DMS 273 (cell line): ENCODE data around the gene C2CD4C.
A peak's percentile ranks its signal among the peaks of the same experiment; 100 is the strongest.
"Not testable (repeated sequence)": the region's sequence is repeated elsewhere in the genome, so short reads cannot be mapped to it uniquely, and the experiment has no call there.

ENCODE experiments used
- DNase-seq: peaks from one replicate; lab custom pipeline; 2025; ENCODE audit not compliant: unreplicated experiment; lab: John Stamatoyannopoulos, UW

Gene C2CD4C

DNA sequence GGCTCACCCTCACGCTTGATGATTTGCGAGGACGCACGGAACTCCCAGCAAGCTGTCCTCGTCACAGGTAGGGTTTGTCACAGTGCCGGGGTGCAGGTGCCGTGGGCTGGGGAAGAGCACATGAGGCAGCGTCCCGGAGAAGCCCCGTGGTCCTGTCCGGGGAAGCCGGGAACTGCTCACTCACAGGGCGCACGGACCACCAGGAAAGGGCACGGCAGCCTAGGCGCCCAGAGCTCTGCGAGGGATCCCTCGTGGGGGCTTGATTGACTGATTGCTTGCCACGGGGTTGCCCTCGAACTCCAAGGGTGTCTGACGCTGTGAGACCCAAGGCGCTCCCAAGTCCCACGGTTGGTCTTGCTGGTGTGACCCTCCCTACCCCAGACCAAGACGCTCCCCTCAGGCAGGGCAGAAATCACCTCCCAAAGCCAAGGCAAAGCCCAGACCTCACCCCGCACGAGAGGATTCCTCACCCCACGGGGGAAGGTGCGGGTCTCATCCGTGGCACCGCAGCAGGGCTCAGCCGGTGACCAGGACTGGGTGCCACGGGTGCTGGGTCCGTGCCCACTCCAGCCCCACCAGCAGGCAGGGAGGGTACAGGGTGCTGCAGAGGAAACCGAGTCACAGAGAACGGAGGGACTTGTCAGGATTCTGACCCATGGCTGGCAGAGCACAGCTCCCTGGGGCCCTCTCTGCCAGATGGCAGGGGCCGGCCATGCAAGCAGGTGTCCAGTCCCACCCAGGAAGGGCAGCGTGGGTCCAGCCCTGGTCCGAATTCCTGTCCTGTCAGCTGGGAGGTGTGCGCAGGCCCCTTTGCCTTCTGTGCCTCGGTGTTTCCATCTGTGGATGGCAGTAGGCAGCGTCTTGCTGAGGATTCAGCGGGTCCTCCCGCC is 7.7 kb downstream of the C2CD4C start:
- no peak for DNase-seq

DNA sequence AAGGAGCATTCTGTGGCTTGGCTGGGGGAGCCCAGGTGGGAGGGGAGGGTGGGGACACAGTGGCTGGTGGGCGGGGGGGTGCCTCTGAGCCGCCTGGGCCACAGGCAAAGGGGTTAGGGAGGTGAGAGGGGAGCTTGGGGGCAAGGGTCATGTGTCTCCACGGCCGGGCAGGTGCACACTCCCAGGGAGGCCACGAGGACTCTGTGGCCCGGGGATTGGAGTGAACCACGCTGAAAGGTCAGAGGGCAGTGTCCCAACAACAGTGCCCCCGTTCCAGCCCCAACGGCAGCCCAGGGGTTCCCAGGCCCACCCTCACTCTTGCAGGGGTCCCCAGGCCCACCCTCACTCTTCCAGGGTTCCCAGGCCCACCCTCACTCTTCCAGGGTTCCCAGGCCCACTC is 9.6 kb downstream of the C2CD4C start:
- DNase-seq: no peak

GRCh38 chr19:398719-399118 is 10.2 kb downstream of the C2CD4C start:
- no peak for DNase-seq

GRCh38 chr19:397941-398706 is 10.8 kb downstream of the C2CD4C start:
- no peak for DNase-seq

GRCh38 chr19:397321-397720 is 11.6 kb downstream of the C2CD4C start:
- DNase-seq: no peak

DNA sequence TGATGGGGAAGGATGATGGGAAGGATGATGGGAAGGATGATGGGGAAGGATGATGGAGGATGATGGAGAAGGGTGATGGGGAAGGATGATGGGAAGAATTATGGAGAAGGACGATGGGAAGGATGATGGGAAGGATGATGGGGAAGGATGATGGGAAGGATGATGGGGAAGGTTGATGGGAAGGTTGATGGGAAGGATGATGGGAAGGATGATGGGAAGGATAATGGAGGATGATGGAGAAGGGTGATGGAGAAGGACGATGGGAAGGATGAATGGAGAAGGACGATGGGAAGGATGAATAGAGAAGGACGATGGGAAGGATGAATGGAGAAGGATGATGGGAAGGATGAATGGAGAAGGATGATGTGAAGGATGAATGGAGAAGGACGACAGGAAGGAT is 13.5 kb downstream of the C2CD4C start:
- no peak for DNase-seq

DNA sequence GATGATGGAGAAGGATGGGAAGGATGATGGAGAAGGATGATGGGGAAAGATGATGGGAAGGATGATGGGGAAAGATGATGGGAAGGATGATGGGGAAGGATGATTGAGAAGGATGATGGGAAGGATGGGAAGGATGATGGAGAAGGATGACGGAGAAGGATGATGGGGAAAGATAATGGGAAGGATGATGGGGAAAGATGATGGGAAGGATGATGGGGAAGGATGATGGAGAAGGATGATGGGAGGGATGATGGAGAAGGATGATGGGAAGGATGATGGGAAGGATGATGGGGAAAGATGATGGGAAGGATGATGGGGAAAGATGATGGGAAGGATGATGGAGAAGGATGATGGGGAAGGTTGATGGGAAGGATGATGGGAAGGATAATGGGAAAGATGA is 14.1 kb downstream of the C2CD4C start:
- not testable (repeated sequence) for DNase-seq

DNA sequence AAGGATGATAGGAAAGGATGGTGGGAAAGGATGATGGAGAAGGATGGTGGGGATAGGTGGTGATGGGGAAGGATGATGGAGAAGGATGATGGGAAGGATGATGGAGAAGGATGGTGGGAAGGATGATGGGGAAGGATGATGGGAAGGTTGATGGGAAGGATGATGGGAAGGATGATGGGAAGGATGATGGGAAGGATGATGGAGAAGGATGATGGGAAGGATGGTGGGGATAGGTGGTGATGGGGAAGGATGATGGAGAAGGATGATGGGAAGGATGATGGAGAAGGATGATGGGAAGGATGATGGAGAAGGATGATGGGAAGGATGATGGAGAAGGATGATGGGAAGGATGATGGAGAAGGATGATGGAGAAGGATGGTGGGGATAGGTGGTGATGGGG is 15.4 kb downstream of the C2CD4C start:
- not testable (repeated sequence) for DNase-seq

GRCh38 chr19:392375-392970 is 16.5 kb downstream of the C2CD4C start:
- no peak for DNase-seq

- no peak for DNase-seq
Measured at GRCh38 chr19:391726-392374, 17.1 kb downstream of the C2CD4C start.

DNA sequence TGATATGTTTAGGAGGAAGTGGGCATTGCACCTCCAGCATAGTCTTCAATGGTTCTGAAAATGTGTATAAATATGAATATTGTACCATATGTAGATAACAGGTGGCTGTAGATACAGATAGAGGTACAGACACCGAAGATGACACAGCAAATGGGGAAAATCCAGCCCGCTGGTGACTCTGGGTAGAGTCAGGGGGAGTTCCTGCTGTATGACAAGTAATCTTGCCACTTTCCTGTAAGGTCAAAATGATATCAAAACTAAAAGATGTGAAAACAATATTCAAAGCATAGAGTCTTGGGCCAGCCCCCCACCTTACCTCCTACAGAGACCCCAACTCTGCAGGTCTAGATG is 17.8 kb downstream of the C2CD4C start:
- no peak for DNase-seq

GRCh38 chr19:390386-391206 is 18.4 kb downstream of the C2CD4C start:
- no peak for DNase-seq

- no peak for DNase-seq
Measured at GRCh38 chr19:389935-390289, 19.0 kb downstream of the C2CD4C start.

DNA sequence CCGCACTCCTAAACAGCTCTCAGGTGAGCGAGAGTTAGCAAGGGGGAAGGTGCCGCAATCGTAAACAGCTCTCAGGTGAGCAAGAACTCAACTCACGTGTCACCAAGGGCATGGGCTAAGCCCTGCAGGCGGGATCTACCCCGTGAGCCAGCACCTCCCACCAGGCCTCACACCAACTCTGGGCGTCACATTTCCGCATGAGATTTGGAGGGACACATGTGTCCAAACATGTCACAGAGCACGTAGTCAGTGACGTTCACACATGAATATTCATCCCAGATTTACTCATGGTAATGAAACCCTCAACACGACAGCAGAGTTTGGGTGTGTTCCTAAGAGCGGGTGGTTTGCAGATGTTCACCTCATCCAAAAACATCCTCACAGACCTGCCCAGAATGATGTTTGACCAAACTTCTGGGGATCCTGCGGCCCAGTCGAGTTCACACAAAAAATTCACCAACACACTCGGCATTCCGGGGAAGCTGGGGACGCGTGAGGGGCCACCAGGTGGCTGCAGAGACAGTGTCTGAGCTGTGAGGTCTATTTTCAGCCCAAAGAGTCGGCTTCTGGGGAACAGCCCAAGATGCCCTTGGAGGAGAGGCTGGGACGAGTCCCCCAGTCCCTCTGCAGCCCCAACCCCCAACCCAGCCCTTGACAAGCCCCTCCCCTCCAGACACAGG is 19.6 kb downstream of the C2CD4C start:
- DNase-seq: no peak

DNA sequence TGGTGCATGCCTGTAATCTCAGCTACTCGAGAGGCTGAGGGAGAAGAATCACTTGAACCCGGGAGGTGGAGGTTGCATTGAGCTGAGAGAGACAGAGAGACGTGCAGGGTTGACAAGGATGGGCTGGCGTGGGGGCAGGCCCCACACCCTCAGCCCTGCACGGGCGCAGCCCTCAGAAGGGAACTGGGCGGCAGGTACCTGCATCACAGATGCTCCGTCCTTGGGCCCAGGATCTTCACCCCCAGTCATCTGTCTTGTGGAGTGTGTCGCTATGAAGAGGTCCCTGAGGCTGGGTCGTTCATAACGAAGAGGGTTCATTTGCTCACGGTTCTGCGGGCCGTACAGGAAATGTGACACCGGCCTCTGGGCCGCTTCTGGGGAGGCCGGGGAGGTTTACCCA is 20.3 kb downstream of the C2CD4C start:
- DNase-seq: no peak

DNA sequence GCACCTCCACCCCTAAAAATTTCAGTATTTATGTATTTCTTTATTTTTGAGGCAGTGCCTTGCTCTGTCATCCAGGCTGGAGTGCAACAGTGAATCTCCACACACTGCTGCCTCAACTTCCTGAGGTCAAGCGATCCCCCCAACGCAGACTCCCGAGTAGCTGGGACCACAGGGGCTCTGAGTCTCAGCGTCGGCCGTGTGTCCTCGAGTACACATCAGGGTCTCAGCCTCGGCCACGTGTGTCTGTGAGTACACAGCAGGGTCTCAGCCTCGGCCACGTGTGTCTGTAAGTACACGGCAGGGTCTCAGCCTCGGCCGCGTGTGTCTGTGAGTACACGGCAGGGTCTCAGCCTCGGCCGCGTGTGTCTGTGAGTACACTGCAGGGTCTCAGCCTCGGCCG is 21.2 kb downstream of the C2CD4C start:
- DNase-seq: no peak

- not testable (repeated sequence) for DNase-seq
Measured at GRCh38 chr19:386632-387301, 22.2 kb downstream of the C2CD4C start.

- not testable (repeated sequence) for DNase-seq
Measured at GRCh38 chr19:386189-386588, 22.8 kb downstream of the C2CD4C start.

DNA sequence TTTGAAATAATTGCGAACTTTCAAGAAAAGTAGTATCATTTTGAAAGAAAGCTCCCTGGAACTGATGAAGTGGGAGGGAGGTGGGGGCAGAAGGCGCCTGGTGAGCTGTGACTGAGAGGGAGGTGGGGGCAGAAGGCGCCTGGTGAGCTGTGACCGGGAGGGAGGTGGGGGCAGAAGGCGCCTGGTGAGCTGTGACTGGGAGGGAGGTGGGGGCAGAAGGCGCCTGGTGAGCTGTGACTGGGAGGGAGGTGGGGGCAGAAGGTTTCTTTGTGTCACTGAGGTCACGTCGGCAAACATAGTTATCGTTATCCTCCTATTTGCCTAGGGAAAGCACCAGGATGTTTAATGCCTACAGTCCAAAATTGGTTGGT is 24.2 kb downstream of the C2CD4C start:
- DNase-seq: peak; percentile 42
